Measurements from ENCODE around the gene ZDHHC9. TPM values are rescaled to one million over a fixed set of nuclear protein-coding genes. Genes with fewer than 3 reads are reported as not detected.

ZDHHC9 gene
- total RNA-seq, 1 donor from 2014 or later: 36.1 TPM

DNA sequence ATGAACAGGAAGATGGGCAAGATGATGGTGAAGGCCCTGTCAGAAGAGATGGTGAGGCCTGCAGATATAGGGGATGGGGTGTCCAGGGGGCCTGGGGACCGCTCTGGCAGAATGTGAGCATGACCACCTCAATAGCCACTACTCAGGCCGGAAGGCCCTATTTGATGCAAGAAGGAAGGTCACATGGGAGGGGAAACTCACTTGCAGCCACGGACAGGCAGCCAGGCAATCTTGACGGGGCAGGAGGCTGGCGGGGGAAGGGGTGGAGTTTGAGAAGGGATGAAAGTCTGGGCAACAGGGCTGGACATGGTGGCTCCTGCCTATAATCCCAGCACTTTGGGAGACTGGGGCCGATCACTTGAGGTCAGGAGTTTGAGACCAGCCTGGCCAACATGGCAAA lies 55.2 kb downstream of the ZDHHC9 start:
- Histone ChIP-seq H3K4me3 (no peak overlapping the region), H3K36me3 (peaks cover 9% of the 10 kb centered on the region), H3K27me3 (ENCODE audit: low read depth) (no peaks in the 10 kb centered on the region), H3K27ac (no peak overlapping the region), H3K4me1 (no peaks in the 10 kb centered on the region), H3K9me3 (no peaks in the 10 kb centered on the region)
- DNase-seq (no peak), ATAC-seq (no peak)
- intact Hi-C loops (cut with DNase I): no loop called here
- TF ChIP-seq, protein P1, sequence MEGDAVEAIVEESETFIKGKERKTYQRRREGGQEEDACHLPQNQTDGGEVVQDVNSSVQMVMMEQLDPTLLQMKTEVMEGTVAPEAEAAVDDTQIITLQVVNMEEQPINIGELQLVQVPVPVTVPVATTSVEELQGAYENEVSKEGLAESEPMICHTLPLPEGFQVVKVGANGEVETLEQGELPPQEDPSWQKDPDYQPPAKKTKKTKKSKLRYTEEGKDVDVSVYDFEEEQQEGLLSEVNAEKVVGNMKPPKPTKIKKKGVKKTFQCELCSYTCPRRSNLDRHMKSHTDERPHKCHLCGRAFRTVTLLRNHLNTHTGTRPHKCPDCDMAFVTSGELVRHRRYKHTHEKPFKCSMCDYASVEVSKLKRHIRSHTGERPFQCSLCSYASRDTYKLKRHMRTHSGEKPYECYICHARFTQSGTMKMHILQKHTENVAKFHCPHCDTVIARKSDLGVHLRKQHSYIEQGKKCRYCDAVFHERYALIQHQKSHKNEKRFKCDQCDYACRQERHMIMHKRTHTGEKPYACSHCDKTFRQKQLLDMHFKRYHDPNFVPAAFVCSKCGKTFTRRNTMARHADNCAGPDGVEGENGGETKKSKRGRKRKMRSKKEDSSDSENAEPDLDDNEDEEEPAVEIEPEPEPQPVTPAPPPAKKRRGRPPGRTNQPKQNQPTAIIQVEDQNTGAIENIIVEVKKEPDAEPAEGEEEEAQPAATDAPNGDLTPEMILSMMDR (IDR thresholded peaks at IDR 0.05): no peak

DNA sequence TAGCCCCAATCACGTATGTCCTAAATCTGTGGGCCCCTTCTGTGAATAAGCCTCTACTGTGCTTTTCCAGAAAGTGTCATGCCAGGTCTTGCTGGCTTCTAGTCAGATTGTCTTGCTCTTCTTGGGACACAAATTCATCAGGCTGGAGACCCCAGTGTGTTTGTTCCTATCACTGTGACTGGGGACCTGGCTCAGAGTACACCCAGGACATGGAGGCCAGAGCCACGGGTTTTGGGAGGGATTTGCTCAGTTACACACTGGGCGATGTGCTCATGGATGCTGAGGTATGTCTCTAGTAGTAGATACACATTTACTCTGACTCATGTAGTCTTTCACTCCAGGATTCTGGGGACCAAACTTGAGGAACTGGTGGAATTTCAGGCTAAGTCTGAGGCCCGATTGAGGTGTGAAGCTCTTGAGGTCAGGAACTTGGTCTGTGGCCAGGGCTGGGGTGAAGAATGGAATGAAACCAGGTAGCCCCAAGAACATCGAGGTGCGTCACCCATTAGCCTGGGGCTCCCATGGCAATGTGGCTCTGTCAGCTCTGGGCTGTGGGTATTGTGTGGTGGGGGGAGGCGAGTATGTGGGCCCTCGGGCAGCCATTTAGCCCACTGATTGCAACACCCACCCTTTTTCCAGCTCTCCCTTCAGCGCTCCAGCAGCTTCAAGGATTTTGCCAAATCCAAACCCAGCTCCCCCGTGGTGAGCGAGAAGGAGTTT lies 56.2 kb downstream of the ZDHHC9 start:
- peaks cover 7% of the 10 kb centered on the region for H3K36me3 ChIP-seq
- ATAC-seq (no peak), DNase-seq (no peak)
- no peak overlapping the region for H3K27ac ChIP-seq
- H3K9me3 ChIP-seq: no peaks in the 10 kb centered on the region
- no peaks in the 10 kb centered on the region for H3K27me3 ChIP-seq (ENCODE audit: low read depth)
- TF ChIP-seq, protein P1 (IDR thresholded peaks at IDR 0.05): no peak
- intact Hi-C loops (cut with DNase I): no loop called here
- no peak overlapping the region for H3K4me3 ChIP-seq
- H3K4me1 ChIP-seq: no peaks in the 10 kb centered on the region

DNA sequence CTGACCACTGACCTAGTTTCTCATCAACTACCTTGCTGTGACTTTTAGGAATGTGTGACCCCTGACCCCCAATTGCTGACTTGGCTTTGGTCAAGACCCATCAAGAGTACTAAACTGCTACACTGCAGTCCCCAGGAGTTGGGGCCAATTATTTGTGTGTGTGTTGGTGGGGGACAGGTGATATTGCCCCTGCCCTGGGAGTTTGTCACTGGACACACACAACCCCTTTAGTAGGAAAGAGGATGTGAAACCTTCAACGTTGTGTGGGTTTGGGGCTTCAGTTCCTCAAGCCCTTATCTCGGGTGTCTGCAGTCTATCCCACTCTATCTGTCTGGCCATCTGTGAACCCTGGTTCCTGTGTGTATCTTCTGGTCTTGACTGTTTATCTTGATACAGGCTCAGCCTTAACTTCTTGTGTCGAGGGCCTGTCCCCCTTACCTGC lies 57.5 kb downstream of the ZDHHC9 start:
- TF ChIP-seq, protein P1 (IDR thresholded peaks at IDR 0.05): no peak
- ATAC-seq: peak; percentile 23 to 51

DNA sequence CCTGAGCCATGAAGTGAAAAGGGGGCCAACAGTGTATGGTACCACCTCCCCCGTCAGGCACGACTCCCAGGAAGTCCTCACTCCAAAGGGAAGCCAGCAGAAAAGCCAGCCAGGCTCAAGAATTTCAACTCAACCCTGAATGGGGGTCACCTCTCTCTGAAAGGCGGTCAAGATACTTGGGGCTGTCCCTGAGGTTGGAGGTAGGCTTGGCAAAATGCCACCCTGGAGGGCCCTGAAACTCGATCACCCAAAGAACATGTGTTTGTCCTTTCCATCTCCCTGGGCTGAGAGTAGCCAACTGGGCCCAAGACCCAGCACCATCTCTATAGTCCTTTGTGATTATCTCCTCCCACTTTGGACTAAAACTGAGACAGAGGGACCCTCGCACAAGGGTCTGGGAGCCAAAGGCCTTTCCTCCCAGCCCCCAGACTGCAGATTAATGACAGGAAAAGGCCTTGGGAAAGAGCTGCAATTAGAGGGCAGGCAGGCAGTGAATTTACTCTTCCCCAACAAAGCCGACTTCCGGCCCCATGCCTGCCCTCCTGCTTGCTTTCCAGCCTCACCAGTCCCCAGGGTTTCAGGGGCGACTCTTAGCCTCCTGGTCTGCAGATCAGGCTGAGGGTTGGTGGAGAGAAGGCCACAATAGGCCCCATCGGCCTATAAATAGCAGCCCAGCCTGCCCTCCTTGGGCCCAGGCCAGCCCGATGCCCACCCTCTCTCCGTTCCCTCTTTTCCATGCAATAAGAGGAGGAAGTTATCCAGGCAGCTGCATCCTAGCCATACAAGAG lies 58.3 kb downstream of the ZDHHC9 start:
- H3K4me1 ChIP-seq: no peaks in the 10 kb centered on the region
- DNase-seq (no peak), ATAC-seq (no peak)
- no peak overlapping the region for H3K27ac ChIP-seq
- no peak overlapping the region for H3K4me3 ChIP-seq
- no peaks in the 10 kb centered on the region for H3K36me3 ChIP-seq
- intact Hi-C loops (cut with DNase I): no loop called here
- TF ChIP-seq, protein P1 (IDR thresholded peaks at IDR 0.05): no peak
- no peaks in the 10 kb centered on the region for H3K27me3 ChIP-seq (ENCODE audit: low read depth)
- H3K9me3 ChIP-seq: no peaks in the 10 kb centered on the region

More for the DNA sequence above, 57.5 kb downstream of the ZDHHC9 start:
- H3K36me3 ChIP-seq: no peaks in the 10 kb centered on the region
- intact Hi-C loops (cut with DNase I): no loop called here
- H3K27ac ChIP-seq: no peak overlapping the region
- no peaks in the 10 kb centered on the region for H3K27me3 ChIP-seq (ENCODE audit: low read depth)
- H3K4me1 ChIP-seq: no peaks in the 10 kb centered on the region
- no peaks in the 10 kb centered on the region for H3K9me3 ChIP-seq
- DNase-seq: no peak
- H3K4me3 ChIP-seq: no peak overlapping the region

DNA sequence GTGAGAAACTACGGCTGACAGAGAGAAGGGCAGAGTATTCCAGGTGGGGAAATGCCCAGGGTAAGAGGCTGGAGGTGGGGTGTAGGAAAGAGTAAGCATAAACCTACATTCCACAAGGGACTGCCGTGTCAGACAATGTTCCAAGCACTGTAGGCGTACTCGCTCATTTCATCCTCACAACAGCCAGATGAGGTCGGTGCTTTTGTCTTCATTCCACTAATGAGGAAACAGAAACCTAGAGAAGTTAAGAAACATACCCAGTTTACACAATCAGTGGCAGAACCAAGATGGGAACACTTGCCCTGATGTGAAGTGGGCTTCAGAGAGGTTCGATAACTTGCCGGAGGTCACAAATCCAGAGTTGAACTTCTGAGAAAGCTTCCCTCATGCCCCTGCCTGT lies 59.3 kb downstream of the ZDHHC9 start:
- Histone ChIP-seq H3K4me1 (no peaks in the 10 kb centered on the region), H3K9me3 (no peaks in the 10 kb centered on the region), H3K36me3 (no peaks in the 10 kb centered on the region), H3K27me3 (ENCODE audit: low read depth) (no peaks in the 10 kb centered on the region), H3K27ac (no peak overlapping the region), H3K4me3 (no peak overlapping the region)
- ATAC-seq (no peak), DNase-seq (no peak)
- intact Hi-C loops (cut with DNase I): no loop called here
- TF ChIP-seq, protein P1 (IDR thresholded peaks at IDR 0.05): no peak

Measured in lower lobe of right lung (tissue), 2 donors.